H1 (cell line): ENCODE measurements around the gene METTL25B. TPM values are rescaled to one million over a fixed set of nuclear protein-coding genes. Genes with fewer than 3 reads are reported as not detected.

Experiments used
- EZH2 ChIP-seq: fragments of 200-600 bp; sonication (generic); IDR thresholded peaks from 2 replicates; pipeline ENCODE4 v1.7.1; 2012; ENCODE audit warnings: low read depth, mild to moderate bottlenecking, moderate library complexity, low read length, inconsistent platforms; ENCODE audit not compliant: severe bottlenecking
- JUND ChIP-seq: IDR thresholded peaks from 2 replicates; pipeline ENCODE4 v1.6.1; 2011; ENCODE audit warnings: mild to moderate bottlenecking, improper control_type of control experiment, low read length
- KDM1A ChIP-seq: fragments of 200-600, 300-600 bp; sonication (generic); IDR thresholded peaks from 2 replicates; pipeline ENCODE4 v1.7.1; 2016; ENCODE audit warnings: mild to moderate bottlenecking, low read length, borderline replicate concordance
- KDM4A ChIP-seq: IDR thresholded peaks from one replicate; pipeline ENCODE4 v1.7.1; 2012; ENCODE audit warnings: low read depth, mild to moderate bottlenecking, moderate library complexity, low read length, inconsistent platforms; ENCODE audit not compliant: severe bottlenecking
- POLR2A ChIP-seq, 2 experiments: IDR thresholded peaks; 1 replicate in 1 of 2; 2 replicates in 1 of 2; pipeline ENCODE4 v1.6.1; 2011; ENCODE audit warnings: low read depth in 2 of 2, low read length in 2 of 2, mild to moderate bottlenecking in 2 of 2; ENCODE audit errors: control extremely low read depth in 1 of 2
- RFX5 ChIP-seq: IDR thresholded peaks from 2 replicates; pipeline ENCODE4 v1.6.1; 2011; ENCODE audit warnings: low read depth, low read length, improper control_type of control experiment, borderline replicate concordance
- SIN3A ChIP-seq, 2 experiments: IDR thresholded peaks in 1 of 2; conservative IDR thresholded peaks in 1 of 2; 2 replicates each; pipeline ENCODE4 v1.6.1; 2011 to 2012; ENCODE audit warnings: low read length in 2 of 2, improper control_type of control experiment in 1 of 2, low read depth in 1 of 2, mild to moderate bottlenecking in 1 of 2
- TAF1 ChIP-seq: IDR thresholded peaks from 2 replicates; pipeline ENCODE4 v1.6.1; 2011; ENCODE audit warnings: mild to moderate bottlenecking, low read depth, low read length
- TEAD4 ChIP-seq: IDR thresholded peaks from 2 replicates; pipeline ENCODE4 v1.6.1; 2012; ENCODE audit warnings: low read depth, low read length, inconsistent platforms, mixed read lengths
- polyA plus RNA-seq, 7 experiments: library from polyadenylated mRNA; depleted of rRNA in 3 of 7; stranded (reverse) in 5 of 7; unstranded in 2 of 7; fragments of >200 nt in 5 of 7; fragments of 200-250 nt in 2 of 7; gene quantifications; 1 replicate in 5 of 7; 2 replicates in 1 of 7; 4 replicates in 1 of 7; pipeline versions ENCODE4 v1.2.1 to v1.2.3, GENCODE V29; 2011 to 2013; ENCODE audit warnings: missing spikeins in 2 of 7, mixed read lengths in 2 of 7
- total RNA-seq: library from RNA; stranded (reverse); fragmentation: NEBNext Ultra II Directional; extraction: Animal tissue kit (Norgen Biotek cat#: 25700); gene quantifications from 2 replicates; pipeline ENCODE4 v1.2.1, GENCODE V29; 2021

Gene METTL25B
- total and polyA plus RNA-seq, 2 of the 8 experiments (the other 6 are each of a cell fraction or from before 2014, with no cell fraction given), result 28.4 to 30.1 TPM

DNA sequence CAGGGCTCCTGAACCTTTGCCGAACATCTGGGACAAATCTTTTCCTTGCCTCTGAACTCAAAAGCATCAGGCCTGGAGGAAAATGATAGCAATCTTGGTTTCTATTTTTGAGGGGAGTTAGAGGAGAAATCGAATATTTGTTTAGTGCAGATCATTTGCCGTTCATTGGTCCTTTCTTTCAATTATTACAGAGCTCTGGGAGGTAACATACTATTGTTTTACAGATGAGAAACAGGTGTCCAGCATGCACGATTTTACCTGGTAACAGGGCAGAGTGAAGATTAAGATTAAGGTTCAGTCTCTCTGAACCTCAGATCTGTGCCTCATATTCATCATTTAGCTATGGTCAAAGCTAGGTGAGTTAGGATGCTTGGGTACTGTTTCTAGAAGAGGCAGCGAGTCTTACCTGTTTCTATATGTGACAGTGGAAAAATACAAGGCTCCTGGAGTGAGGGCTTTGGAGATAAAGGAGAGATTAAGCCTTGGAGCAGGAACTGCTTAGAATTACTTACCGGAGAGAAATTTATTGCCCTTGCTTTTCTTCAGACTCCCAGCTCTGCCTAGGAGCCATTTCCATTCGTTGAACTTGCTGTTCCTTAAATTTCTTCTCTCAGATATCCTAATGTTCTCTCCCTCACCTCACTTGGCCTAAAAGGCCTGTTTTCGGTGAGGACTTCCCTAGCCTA is 40.5 kb downstream of the METTL25B start (continued):
- TF ChIP-seq EZH2 (no peak), POLR2A (IDR thresholded peaks at IDR 0.05; ENCODE audit: control extremely low read depth in 1 of 2, low read depth in 2 of 2, low read length in 2 of 2) (no peak), KDM1A (no peak), JUND (no peak), SIN3A (conservative IDR thresholded peaks at IDR 0.05 in 1 of 2, IDR thresholded peaks at IDR 0.05 in 1 of 2; ENCODE audit: low read depth in 1 of 2, low read length in 2 of 2) (no peak), KDM4A (no peak), TAF1 (no peak), TEAD4 (no peak), RFX5 (no peak)
